Hematopoietic multipotent progenitor cell treated with erythropoietin and hydrocortisone succinate and interleukin-3 and kit ligand, for 15 days (in vitro differentiated cells): ENCODE results near the gene CCL24.
A peak's percentile ranks its signal among the peaks of the same experiment; 100 is the strongest.
"Not testable (repeated sequence)": the region's sequence is repeated elsewhere in the genome, so short reads cannot be mapped to it uniquely, and the experiment has no call there.

ENCODE experiments used
- DNase-seq: peaks from one replicate; pipeline ENCODE4 v3.0.0-alpha.2; 2015; ENCODE audit warnings: low spot score

The CCL24 gene

GRCh38 chr7:75780647-75781273, 32.8 kb downstream of the CCL24 start:
- DNase-seq: not testable (repeated sequence)

- DNase-seq: not testable (repeated sequence)
Observed at GRCh38 chr7:75779516-75779915, 34.1 kb downstream of the CCL24 start.

- DNase-seq: not testable (repeated sequence)
Observed at GRCh38 chr7:75779035-75779434, 34.6 kb downstream of the CCL24 start.

GRCh38 chr7:75776295-75776971, 37.2 kb downstream of the CCL24 start:
- DNase-seq: no peak

DNA sequence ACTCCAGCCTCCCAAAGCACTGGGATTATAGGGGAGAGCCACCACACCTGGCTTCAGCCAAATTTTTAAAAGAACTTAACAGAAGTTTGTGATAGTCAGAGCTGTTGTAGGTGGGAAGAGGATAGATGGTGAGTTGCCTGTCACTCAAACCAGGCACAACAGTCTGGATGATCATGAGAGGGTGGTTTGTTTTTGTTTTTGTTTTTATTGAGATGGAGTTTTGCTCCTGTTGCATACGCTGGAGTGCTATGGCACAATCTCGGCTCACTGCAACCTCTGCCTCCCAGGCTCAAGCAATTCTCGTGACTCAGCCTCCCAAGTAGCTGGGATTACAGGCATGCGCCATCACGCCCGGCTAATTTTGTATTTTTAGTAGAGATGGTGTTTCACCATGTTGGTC, 39.6 kb downstream of the CCL24 start:
- DNase-seq: not testable (repeated sequence)

DNA sequence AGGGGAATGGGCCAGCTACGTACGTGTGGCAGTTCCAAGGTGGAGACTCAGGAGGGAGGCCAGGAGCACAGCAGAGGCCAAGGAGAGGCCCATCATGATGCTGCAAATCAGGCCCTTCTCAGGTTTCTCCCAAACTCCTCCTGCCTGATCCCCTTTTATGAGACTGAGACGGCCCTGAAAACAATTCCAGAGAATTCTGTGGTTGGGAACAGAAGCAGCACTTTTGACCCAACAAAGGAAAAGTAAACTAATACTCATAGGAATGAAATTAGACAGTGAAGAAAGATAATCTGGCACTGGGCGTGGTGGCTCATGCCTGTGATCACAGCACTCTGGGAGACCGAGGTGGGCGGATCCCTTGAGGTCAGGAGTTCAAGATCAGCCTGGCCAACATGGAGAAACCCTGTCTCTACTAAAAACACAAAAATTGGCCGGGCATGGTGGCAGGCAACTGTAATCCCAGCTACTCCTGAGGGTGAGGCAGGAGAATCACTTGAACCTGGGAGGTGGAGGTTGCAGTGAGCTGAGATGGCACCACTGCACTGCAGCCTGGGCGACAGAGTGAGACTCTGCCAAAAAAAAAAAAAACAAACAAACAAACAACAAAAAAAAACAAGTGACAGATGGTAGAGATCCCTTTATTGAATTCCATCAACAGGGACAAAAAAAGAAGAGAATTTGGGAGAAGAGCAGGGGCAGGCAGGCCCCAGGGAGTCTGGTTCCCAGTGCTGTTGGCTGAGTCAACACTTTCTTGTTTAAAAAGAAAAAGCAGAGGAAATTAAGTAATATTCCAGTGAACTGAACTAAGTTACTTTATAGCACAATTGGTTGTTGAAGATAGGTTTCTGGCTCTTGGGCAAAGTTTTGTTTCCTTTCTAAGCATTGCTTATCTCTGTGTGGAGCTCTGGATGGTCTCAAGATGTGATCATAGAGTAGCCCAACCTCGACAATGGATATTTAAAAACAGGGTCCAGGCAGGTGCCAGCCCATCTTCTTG, 41.2 kb downstream of the CCL24 start, which contains the start of gene CCL26:
TSS of gene CCL26 (minus strand) at position 131 of the 997 bp plus-strand sequence. CDS start at position 96, 35 bp downstream.
- DNase-seq: no peak

- DNase-seq: no peak
Observed at GRCh38 chr7:75771224-75771623, 42.4 kb downstream of the CCL24 start.

GRCh38 chr7:75762350-75762917, 51.2 kb downstream of the CCL24 start:
- DNase-seq: peak; percentile 21

DNA sequence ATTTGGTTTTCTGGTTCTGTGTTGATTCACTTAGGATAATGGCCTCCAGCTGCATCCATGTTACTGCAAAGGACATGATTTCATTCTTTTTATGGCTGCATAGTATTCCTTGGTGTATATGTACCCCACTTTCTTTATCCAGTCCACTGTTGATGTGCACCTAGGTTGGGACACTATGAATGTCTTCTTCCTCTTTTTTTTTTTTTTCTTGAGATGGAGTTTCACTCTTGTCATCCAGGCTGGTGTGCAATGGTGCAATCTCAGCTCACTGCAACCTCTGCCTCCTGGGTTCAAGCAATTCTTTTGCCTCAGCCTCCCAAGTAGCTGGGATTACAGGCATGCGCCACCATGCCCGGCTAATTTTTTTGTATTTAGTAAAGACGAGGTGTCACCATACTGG, 51.8 kb downstream of the CCL24 start:
- DNase-seq: not testable (repeated sequence)
